Thyroid gland (tissue), 4 donors: ENCODE measurements around the gene LIPF.

Experiments used
- POLR2A ChIP-seq, 2 donors: fragments of 450-650 bp; IDR thresholded peaks; one replicate each; pipeline ENCODE4 v1.6.1; 2017; ENCODE audit warnings: antibody characterized with exemption in 2 of 2, mild to moderate bottlenecking in 2 of 2, moderate library complexity in 1 of 2
- TF ChIP-seq, protein P1 (sequence below), 6 experiments: fragments of 200-600 bp in 3 of 6; fragments of 450-650 bp in 3 of 6; sonication (generic) in 3 of 6; IDR thresholded peaks; one replicate each; pipeline ENCODE4 v1.5.1; 2016 to 2019; ENCODE audit warnings: antibody characterized with exemption in 6 of 6, mild to moderate bottlenecking in 2 of 6, inconsistent platforms in 1 of 6, moderate library complexity in 1 of 6

GRCh38 chr10:88705958-88706357 is 41.7 kb downstream of the LIPF start, which contains the start of gene LIPK:
- TF ChIP-seq, protein P1, sequence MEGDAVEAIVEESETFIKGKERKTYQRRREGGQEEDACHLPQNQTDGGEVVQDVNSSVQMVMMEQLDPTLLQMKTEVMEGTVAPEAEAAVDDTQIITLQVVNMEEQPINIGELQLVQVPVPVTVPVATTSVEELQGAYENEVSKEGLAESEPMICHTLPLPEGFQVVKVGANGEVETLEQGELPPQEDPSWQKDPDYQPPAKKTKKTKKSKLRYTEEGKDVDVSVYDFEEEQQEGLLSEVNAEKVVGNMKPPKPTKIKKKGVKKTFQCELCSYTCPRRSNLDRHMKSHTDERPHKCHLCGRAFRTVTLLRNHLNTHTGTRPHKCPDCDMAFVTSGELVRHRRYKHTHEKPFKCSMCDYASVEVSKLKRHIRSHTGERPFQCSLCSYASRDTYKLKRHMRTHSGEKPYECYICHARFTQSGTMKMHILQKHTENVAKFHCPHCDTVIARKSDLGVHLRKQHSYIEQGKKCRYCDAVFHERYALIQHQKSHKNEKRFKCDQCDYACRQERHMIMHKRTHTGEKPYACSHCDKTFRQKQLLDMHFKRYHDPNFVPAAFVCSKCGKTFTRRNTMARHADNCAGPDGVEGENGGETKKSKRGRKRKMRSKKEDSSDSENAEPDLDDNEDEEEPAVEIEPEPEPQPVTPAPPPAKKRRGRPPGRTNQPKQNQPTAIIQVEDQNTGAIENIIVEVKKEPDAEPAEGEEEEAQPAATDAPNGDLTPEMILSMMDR (IDR thresholded peaks at IDR 0.05), result no peak
- TF ChIP-seq POLR2A (IDR thresholded peaks at IDR 0.05), result no peak
